Panc1 (cell line): ENCODE results near the gene HRH3. TPM values are rescaled to one million over a fixed set of nuclear protein-coding genes. Genes with fewer than 3 reads are reported as not detected.

Source experiments
- ATAC-seq: fragments of 200-7000 bp; cut with Tn5 transposase; 2 replicates; pipeline ENCODE4 v1.9.1; 2020; ENCODE audit warnings: mild to moderate bottlenecking, moderate library complexity
- BruUV-seq: library from RNA; stranded (reverse); fragments of 400-500 nt; replicated peaks from 2 replicates; lab custom pipeline; 2021; lab: Mats Ljungman, UMichigan
- CTCF ChIA-PET: fragments of 300-600 bp; sonication (Branson Sonifier 250); formaldehyde crosslinking; loops from one replicate; lab custom pipeline; 2022; ENCODE audit warnings: antibody characterized with exemption; lab: Charles Lee
- POLR2A ChIA-PET: fragments of 300-600 bp; sonication (Branson Sonifier 250); formaldehyde crosslinking; loops from one replicate; lab custom pipeline; 2022; ENCODE audit warnings: antibody characterized with exemption; lab: Charles Lee
- DNase-seq: peaks from one replicate; pipeline ENCODE4 v3.0.0-alpha.2; 2010; ENCODE audit warnings: low read depth, low spot score
- H3K27ac ChIP-seq: 2 replicates; pipeline ENCODE4 v1.5.1; 2011; ENCODE audit warnings: mild to moderate bottlenecking, low read length, inconsistent platforms
- H3K27me3 ChIP-seq: fragments of 200-500 bp; sonication (Bioruptor generic); 2 replicates; pipeline ENCODE4 v1.6.0; 2014; ENCODE audit warnings: low read length, inconsistent platforms; ENCODE audit not compliant: control insufficient read depth, insufficient read depth
- H3K36me3 ChIP-seq: fragments of 200-500 bp; sonication (Bioruptor generic); 2 replicates; pipeline ENCODE4 v1.5.1; 2014; ENCODE audit warnings: inconsistent platforms, mild to moderate bottlenecking, low read length, moderate library complexity; ENCODE audit not compliant: control insufficient read depth, insufficient read depth
- H3K4me1 ChIP-seq: 2 replicates; pipeline ENCODE4 v1.5.1; 2011; ENCODE audit warnings: inconsistent platforms, mild to moderate bottlenecking, low read length, moderate library complexity; ENCODE audit not compliant: control insufficient read depth, insufficient read depth
- H3K4me3 ChIP-seq, 2 experiments: 2 replicates each; pipeline ENCODE4 v1.5.1; 2011 to 2012; ENCODE audit warnings: low read depth in 2 of 2, low read length in 2 of 2, mild to moderate bottlenecking in 2 of 2, inconsistent platforms in 1 of 2, moderate library complexity in 1 of 2
- H3K9me3 ChIP-seq: fragments of 200-500 bp; sonication (Bioruptor generic); 2 replicates; pipeline ENCODE4 v1.5.1; 2014; ENCODE audit warnings: low read depth, mild to moderate bottlenecking, inconsistent platforms, low read length, moderate library complexity; ENCODE audit not compliant: control insufficient read depth, insufficient read depth
- POLR2AphosphoS5 ChIP-seq: IDR thresholded peaks from 2 replicates; pipeline ENCODE4 v1.6.1; 2012; ENCODE audit warnings: mild to moderate bottlenecking, low read depth, low read length, moderate library complexity
- SIN3A ChIP-seq: IDR thresholded peaks from 2 replicates; pipeline ENCODE4 v1.6.1; 2012; ENCODE audit warnings: low read depth, mild to moderate bottlenecking, low read length, moderate library complexity, borderline replicate concordance; ENCODE audit not compliant: insufficient read depth
- TCF7L2 ChIP-seq: IDR thresholded peaks from 2 replicates; pipeline ENCODE4 v1.6.1; 2011; ENCODE audit warnings: mild to moderate bottlenecking, low read depth, low read length, inconsistent platforms
- in situ Hi-C: cut with HindIII; loops from 2 replicates; pipeline ENCODE4 v1.10.0; 2016; ENCODE audit warnings: low sequenced_read_pairs, low pct_unique_long_range_greater_than_20kb
- intact Hi-C: fragments of 100-400 bp; cut with micrococcal nuclease; formaldehyde crosslinking; loops from one replicate; pipeline ENCODE4 v1.10.0; 2022; ENCODE audit not compliant: unreplicated experiment
- total RNA-seq: library from RNA; stranded (reverse); gene quantifications from one replicate; pipeline ENCODE4 v1.2.1, GENCODE V29; 2021; ENCODE audit not compliant: unreplicated experiment
- TF ChIP-seq, protein P1 (sequence below), 2 experiments: IDR thresholded peaks; 2 replicates each; pipeline ENCODE4 v1.6.1; 2011 to 2012; ENCODE audit warnings: low read depth in 2 of 2, control low read depth in 1 of 2, low read length in 1 of 2, mild to moderate bottlenecking in 1 of 2, moderate library complexity in 1 of 2; ENCODE audit not compliant: insufficient read depth in 1 of 2
- TF ChIP-seq, protein P2 (sequence below): fragments of 450-650 bp; IDR thresholded peaks from 2 replicates; pipeline ENCODE4 v1.5.1; 2017; ENCODE audit warnings: mild to moderate bottlenecking

HRH3 gene
- total RNA-seq, 1 experiment from 2014 or later = 0.10 TPM

DNA sequence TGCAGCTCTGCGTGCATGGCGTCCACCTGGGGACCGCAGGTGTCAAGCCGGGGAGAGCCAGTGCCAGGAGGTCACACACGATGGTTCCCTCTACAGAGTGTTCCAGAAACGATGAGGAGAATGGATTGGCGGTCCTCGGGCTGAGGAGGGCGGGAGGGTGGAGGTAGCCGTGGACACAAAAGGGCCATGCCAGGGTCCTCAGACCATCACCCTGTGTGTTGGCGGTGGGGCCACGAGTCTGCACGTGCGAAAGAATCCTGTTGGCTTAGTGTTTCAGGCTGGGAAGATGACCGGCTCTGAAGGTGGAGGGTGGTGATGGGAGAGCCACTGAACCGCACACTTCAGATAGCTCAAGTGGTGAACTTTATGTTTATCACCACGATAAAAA is 13.7 kb downstream of the HRH3 start:
- intact Hi-C loops = no loop called here
- no peaks in the 10 kb centered on the region for H3K36me3 ChIP-seq
- no peak for ATAC-seq

DNA sequence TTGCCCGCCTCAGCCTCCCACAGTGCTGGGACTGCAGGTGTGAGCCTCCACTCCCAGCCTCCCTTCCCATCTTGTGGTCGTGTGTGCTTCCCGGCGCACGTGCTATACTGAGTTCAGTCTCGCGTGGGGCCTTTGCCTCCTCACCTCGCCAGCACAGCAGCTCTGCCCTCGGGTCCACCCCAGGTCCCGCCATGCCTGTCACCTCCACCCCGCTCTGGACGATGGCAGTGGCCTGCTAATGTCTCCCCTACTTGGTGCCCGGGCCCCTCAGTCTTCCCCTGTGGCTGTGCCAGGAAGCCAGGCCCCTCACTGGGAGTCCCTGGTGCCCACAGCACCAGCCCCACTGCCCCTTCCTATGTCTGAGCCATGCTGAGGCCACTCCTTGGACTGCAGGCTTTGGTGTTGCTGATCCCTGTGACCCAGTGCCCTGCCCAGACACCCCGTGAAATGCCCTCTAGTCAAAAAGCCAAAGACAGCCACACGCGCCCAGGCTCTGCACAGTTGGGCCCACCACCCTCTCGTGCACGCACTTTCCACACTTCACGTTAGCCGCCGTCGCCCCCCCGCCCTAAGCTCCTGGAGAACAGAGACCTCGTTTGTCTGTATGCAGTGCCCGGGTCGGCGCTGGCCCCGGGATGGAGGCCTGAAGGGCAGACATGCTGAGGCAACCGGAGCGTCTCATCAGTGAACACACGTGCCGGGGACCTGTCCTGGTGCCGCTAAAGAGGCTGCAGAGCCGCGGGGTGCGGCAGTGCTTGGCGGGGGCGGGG is 14.3 kb downstream of the HRH3 start:
- Histone ChIP-seq H3K9me3 (no peaks in the 10 kb centered on the region), H3K36me3 (no peaks in the 10 kb centered on the region), H3K4me1 (no peaks in the 10 kb centered on the region), H3K4me3 (no peak overlapping the region), H3K27me3 (no peaks in the 10 kb centered on the region), H3K27ac (no peak overlapping the region)
- ATAC-seq (no peak), DNase-seq (no peak)
- POLR2A ChIA-PET = no interaction called here
- in situ Hi-C loops = no loop called here
- intact Hi-C loops = no loop called here
- no TSS peak for BruUV-seq
- TF ChIP-seq SIN3A = no peak
- TF ChIP-seq TCF7L2 = no peak
- CTCF ChIA-PET = no interaction called here

More for the DNA sequence above, 13.7 kb downstream of the HRH3 start:
- no peak for DNase-seq
- no peaks in the 10 kb centered on the region for H3K27me3 ChIP-seq
- no peaks in the 10 kb centered on the region for H3K9me3 ChIP-seq
- no TSS peak for BruUV-seq
- no peak overlapping the region for H3K4me3 ChIP-seq
- no peak overlapping the region for H3K27ac ChIP-seq
- TF ChIP-seq, protein P1, sequence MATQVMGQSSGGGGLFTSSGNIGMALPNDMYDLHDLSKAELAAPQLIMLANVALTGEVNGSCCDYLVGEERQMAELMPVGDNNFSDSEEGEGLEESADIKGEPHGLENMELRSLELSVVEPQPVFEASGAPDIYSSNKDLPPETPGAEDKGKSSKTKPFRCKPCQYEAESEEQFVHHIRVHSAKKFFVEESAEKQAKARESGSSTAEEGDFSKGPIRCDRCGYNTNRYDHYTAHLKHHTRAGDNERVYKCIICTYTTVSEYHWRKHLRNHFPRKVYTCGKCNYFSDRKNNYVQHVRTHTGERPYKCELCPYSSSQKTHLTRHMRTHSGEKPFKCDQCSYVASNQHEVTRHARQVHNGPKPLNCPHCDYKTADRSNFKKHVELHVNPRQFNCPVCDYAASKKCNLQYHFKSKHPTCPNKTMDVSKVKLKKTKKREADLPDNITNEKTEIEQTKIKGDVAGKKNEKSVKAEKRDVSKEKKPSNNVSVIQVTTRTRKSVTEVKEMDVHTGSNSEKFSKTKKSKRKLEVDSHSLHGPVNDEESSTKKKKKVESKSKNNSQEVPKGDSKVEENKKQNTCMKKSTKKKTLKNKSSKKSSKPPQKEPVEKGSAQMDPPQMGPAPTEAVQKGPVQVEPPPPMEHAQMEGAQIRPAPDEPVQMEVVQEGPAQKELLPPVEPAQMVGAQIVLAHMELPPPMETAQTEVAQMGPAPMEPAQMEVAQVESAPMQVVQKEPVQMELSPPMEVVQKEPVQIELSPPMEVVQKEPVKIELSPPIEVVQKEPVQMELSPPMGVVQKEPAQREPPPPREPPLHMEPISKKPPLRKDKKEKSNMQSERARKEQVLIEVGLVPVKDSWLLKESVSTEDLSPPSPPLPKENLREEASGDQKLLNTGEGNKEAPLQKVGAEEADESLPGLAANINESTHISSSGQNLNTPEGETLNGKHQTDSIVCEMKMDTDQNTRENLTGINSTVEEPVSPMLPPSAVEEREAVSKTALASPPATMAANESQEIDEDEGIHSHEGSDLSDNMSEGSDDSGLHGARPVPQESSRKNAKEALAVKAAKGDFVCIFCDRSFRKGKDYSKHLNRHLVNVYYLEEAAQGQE (IDR thresholded peaks at IDR 0.05; ENCODE audit: insufficient read depth in 1 of 2, low read depth in 2 of 2, low read length in 1 of 2) = no peak
- TF ChIP-seq POLR2AphosphoS5 = no peak
- TF ChIP-seq, protein P2, sequence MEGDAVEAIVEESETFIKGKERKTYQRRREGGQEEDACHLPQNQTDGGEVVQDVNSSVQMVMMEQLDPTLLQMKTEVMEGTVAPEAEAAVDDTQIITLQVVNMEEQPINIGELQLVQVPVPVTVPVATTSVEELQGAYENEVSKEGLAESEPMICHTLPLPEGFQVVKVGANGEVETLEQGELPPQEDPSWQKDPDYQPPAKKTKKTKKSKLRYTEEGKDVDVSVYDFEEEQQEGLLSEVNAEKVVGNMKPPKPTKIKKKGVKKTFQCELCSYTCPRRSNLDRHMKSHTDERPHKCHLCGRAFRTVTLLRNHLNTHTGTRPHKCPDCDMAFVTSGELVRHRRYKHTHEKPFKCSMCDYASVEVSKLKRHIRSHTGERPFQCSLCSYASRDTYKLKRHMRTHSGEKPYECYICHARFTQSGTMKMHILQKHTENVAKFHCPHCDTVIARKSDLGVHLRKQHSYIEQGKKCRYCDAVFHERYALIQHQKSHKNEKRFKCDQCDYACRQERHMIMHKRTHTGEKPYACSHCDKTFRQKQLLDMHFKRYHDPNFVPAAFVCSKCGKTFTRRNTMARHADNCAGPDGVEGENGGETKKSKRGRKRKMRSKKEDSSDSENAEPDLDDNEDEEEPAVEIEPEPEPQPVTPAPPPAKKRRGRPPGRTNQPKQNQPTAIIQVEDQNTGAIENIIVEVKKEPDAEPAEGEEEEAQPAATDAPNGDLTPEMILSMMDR = no peak
- TF ChIP-seq TCF7L2 = no peak
- no peak for TF ChIP-seq SIN3A
- H3K4me1 ChIP-seq = no peaks in the 10 kb centered on the region
- in situ Hi-C loops = no loop called here
- ChIA-PET CTCF (no interaction called here), POLR2A (no interaction called here)
